Smooth muscle cell of the coronary artery (primary cell): ENCODE data around the gene ZNF396. TPM values are rescaled to one million over a fixed set of nuclear protein-coding genes. Genes with fewer than 3 reads are reported as not detected.

Source experiments
- total RNA-seq: library from RNA; depleted of rRNA; stranded (reverse); fragments of >200 nt; gene quantifications from 2 replicates; pipeline ENCODE4 v1.2.3, GENCODE V29; 2014; ENCODE audit warnings: low replicate concordance

Gene ZNF396
- total RNA-seq: 0.59 and 1.6 TPM in 2 replicates

GRCh38 chr18:35376742-35377695 is at the start of gene ZNF396:
TSS of gene ZNF396 (minus strand) at chr18:35377337. CDS start at chr18:35374292, 3,045 bp downstream.

GRCh38 chr18:35343936-35344735 is 33.0 kb downstream of the ZNF396 start, which contains the start of gene ZNF24:
TSS of gene ZNF24 (minus strand) at chr18:35344420. CDS start at chr18:35340650, 3,770 bp downstream.

Other genes with a start within 250 kb of the ZNF396 start
- 10.3 and 18.3 TPM in 2 replicates for gene ZNF397, start 136.3 kb downstream of the ZNF396 start, total RNA-seq
- gene ZSCAN30, start 87.1 kb downstream of the ZNF396 start, total RNA-seq: 13.6 and 17.0 TPM in 2 replicates
- gene ZNF24, start 32.9 kb downstream of the ZNF396 start, total RNA-seq: 12.4 and 23.9 TPM in 2 replicates
- 0.47 and 6.1 TPM in 2 replicates for gene INO80C, start 120.6 kb upstream of the ZNF396 start, total RNA-seq
- 36.2 and 104 TPM in 2 replicates for gene GALNT1, start 204.4 kb upstream of the ZNF396 start, total RNA-seq